Body of pancreas (tissue), 4 donors: ENCODE results near the gene SLC1A5.

ENCODE experiments used
- CTCF ChIP-seq, 7 experiments: fragments of 450-650 bp in 4 of 7; fragments of 200-600 bp in 3 of 7; sonication (generic) in 3 of 7; IDR thresholded peaks; one replicate each; pipeline ENCODE4 v1.5.1; 2016 to 2019; ENCODE audit warnings: antibody characterized with exemption in 7 of 7
- POLR2A ChIP-seq, 3 donors: fragments of 450-650 bp; IDR thresholded peaks; one replicate each; pipeline ENCODE4 v1.6.1; 2016; ENCODE audit warnings: antibody characterized with exemption in 3 of 3, mild to moderate bottlenecking in 2 of 3

- no peak for TF ChIP-seq CTCF (IDR thresholded peaks at IDR 0.05)
- no peak for TF ChIP-seq POLR2A (IDR thresholded peaks at IDR 0.05)
Measured at GRCh38 chr19:46775642-46776258, 12.6 kb downstream of the SLC1A5 start.
